Osteoblast (primary cell): Measurements from ENCODE around the gene RGS9. TPM values are rescaled to one million over a fixed set of nuclear protein-coding genes. Genes with fewer than 3 reads are reported as not detected.
A peak's percentile ranks its signal among the peaks of the same experiment; 100 is the strongest.

Experiments
- DNase-seq: peaks from one replicate; pipeline ENCODE4 v3.0.0; 2011; ENCODE audit warnings: low spot score, mixed read lengths; ENCODE audit not compliant: insufficient read length; ENCODE audit errors: missing footprints
- H2AFZ ChIP-seq: 2 replicates; pipeline ENCODE4 v1.6.0; 2011; ENCODE audit warnings: mild to moderate bottlenecking, low read length
- H3K27ac ChIP-seq: 2 replicates; pipeline ENCODE4 v1.5.1; 2011; ENCODE audit warnings: mild to moderate bottlenecking, low read depth, low read length, moderate library complexity
- H3K27me3 ChIP-seq: 2 replicates; pipeline ENCODE4 v1.6.0; 2012; ENCODE audit warnings: mild to moderate bottlenecking, control low read depth, inconsistent platforms, low read length, moderate library complexity; ENCODE audit not compliant: insufficient read depth
- H3K36me3 ChIP-seq: 2 replicates; pipeline ENCODE4 v1.5.1; 2011; ENCODE audit warnings: mild to moderate bottlenecking, low read length, control low read depth, moderate library complexity; ENCODE audit not compliant: insufficient read depth
- H3K4me1 ChIP-seq: 2 replicates; pipeline ENCODE4 v1.5.1; 2011; ENCODE audit warnings: mild to moderate bottlenecking, low read length, control low read depth, moderate library complexity; ENCODE audit not compliant: insufficient read depth
- H3K4me2 ChIP-seq: 2 replicates; pipeline ENCODE4 v1.6.0; 2011; ENCODE audit warnings: mild to moderate bottlenecking, low read length; ENCODE audit not compliant: insufficient read depth
- H3K4me3 ChIP-seq: fragments of 200-600 bp; sonication (generic); 3 replicates; pipeline ENCODE4 v1.5.1; 2012; ENCODE audit warnings: mild to moderate bottlenecking, low read length, inconsistent platforms; ENCODE audit not compliant: insufficient read depth
- H3K79me2 ChIP-seq: 2 replicates; pipeline ENCODE4 v1.6.0; 2012; ENCODE audit warnings: mild to moderate bottlenecking, low read length, control low read depth, inconsistent platforms; ENCODE audit not compliant: insufficient read depth
- H3K9me3 ChIP-seq: 2 replicates; pipeline ENCODE4 v1.5.1; 2011; ENCODE audit warnings: low read depth, low read length, control low read depth
- H4K20me1 ChIP-seq: 2 replicates; pipeline ENCODE4 v1.6.0; 2012; ENCODE audit warnings: mild to moderate bottlenecking, low read length, control low read depth; ENCODE audit not compliant: insufficient read depth
- total RNA-seq: library from RNA; depleted of rRNA; stranded (reverse); fragments of >200 nt; gene quantifications from 2 replicates; pipeline ENCODE4 v1.2.3, GENCODE V29; 2012
- TF ChIP-seq, protein P1 (sequence below): IDR thresholded peaks from 2 replicates; pipeline ENCODE4 v1.5.1; 2011; ENCODE audit warnings: mild to moderate bottlenecking, low read depth, low read length, moderate library complexity; ENCODE audit errors: extremely low read depth

The RGS9 gene
- total RNA-seq, 1 donor = 0.36 TPM

DNA sequence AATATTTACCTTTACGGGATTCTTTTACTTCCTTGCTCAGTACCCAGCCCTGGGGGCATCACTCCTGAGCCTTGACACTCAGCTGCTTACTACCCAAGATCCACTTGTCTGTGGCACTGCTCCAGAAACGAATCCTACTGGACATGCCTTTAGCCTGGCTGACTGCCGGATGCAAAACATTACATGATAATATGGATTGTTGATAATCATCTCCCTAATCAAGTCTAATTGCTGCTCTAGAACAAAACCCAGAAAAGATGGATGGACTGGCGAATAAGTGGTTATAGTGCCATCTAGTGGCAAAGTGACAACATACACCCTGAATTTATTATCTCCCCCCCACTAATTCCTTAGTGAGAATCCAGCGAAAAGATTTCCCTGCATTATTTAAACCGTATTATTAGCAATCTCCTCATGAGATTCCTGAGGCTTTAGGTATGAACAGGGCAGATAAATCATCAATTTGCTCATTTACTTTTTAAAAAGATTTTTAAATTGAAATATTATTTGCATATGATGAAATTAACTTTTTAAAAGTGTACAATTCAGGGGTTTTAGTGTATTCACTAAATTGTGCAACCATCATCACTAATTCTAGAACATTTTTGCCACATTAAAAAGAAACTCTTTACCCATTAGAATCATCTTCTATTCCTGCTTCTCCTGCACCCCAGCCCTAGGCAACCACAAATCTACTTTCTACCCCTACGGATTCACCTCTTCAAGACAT lies 61.6 kb downstream of the RGS9 start:
- Histone ChIP-seq H3K27ac (no peak overlapping the region), H3K4me3 (no peak overlapping the region), H2AFZ (no peak overlapping the region), H3K4me1 (peaks cover 13% of the 10 kb centered on the region), H4K20me1 (no peaks in the 10 kb centered on the region), H3K36me3 (no peaks in the 10 kb centered on the region), H3K79me2 (no peaks in the 10 kb centered on the region), H3K27me3 (peaks cover 8% of the 10 kb centered on the region), H3K4me2 (no peak overlapping the region), H3K9me3 (no peaks in the 10 kb centered on the region)
- peak; percentile 90 for DNase-seq
- TF ChIP-seq, protein P1, sequence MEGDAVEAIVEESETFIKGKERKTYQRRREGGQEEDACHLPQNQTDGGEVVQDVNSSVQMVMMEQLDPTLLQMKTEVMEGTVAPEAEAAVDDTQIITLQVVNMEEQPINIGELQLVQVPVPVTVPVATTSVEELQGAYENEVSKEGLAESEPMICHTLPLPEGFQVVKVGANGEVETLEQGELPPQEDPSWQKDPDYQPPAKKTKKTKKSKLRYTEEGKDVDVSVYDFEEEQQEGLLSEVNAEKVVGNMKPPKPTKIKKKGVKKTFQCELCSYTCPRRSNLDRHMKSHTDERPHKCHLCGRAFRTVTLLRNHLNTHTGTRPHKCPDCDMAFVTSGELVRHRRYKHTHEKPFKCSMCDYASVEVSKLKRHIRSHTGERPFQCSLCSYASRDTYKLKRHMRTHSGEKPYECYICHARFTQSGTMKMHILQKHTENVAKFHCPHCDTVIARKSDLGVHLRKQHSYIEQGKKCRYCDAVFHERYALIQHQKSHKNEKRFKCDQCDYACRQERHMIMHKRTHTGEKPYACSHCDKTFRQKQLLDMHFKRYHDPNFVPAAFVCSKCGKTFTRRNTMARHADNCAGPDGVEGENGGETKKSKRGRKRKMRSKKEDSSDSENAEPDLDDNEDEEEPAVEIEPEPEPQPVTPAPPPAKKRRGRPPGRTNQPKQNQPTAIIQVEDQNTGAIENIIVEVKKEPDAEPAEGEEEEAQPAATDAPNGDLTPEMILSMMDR = peak; percentile 69

DNA sequence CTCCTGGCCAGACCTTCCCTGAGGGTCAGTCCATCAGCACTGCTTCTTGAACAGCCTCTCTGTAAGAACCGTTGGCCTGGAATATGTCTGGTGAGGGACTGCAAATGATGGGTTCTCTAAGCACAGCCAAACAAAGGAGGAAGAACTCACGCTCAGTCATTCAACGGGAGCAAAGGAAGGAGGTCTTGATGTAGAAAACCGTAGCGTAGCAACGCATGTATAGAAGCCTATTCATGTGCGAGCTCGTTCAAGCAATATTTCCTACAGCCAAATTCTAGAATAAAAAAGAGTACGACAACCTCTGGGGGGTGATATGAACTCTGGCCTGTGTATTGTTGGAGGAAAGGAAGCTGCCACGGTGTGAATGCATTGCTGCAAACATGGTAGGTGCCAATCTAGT lies 64.2 kb downstream of the RGS9 start:
- H3K9me3 ChIP-seq = no peaks in the 10 kb centered on the region
- H3K4me1 ChIP-seq = peaks cover 9% of the 10 kb centered on the region
- H3K79me2 ChIP-seq = no peaks in the 10 kb centered on the region
- H3K27ac ChIP-seq = no peak overlapping the region
- no peak overlapping the region for H2AFZ ChIP-seq
- H3K36me3 ChIP-seq = no peaks in the 10 kb centered on the region
- TF ChIP-seq, protein P1 = no peak
- no peak overlapping the region for H3K4me3 ChIP-seq
- H4K20me1 ChIP-seq = no peaks in the 10 kb centered on the region
- H3K27me3 ChIP-seq = peaks cover 19% of the 10 kb centered on the region
- DNase-seq = no peak
- H3K4me2 ChIP-seq = no peak overlapping the region

DNA sequence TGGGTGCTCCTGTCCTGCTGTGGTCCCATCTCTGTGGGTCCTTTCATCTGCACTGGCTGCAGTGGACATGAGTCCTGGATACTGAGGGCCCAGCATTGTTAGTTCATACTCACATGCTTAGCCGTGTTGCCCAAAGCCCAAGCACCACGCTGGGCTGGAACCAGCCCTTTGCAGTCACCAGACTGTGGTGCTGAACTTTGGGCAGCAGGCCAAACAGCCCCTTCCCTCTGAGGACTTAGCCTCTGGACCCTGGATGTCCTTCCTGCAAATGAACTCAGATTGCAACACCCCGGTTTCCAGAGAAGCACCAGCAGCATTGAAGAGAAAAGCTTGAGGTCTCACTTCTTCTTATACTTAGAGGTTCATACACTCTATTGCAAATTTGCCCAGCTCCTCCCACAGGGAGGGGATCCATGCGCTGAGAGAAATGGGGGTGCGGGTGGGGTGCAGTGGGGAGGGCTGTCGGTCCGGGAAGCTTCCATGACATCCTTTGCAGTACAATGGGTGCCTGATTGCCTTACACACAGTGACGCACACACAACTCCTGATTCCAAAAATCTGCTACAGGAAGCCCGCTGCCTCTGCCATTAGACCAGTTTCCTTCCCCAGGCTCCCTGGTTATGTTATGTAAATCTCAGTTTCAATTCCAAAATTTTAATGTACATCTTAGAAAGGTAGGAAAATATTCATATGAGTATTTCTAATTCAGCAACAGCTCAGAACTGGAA lies 65.8 kb downstream of the RGS9 start:
- no peaks in the 10 kb centered on the region for H4K20me1 ChIP-seq
- no peak overlapping the region for H3K27ac ChIP-seq
- H3K4me2 ChIP-seq = no peak overlapping the region
- H2AFZ ChIP-seq = no peak overlapping the region
- H3K9me3 ChIP-seq = no peaks in the 10 kb centered on the region
- TF ChIP-seq, protein P1 = no peak
- no peak for DNase-seq
- H3K79me2 ChIP-seq = no peaks in the 10 kb centered on the region
- H3K36me3 ChIP-seq = no peaks in the 10 kb centered on the region
- peaks cover 23% of the 10 kb centered on the region for H3K27me3 ChIP-seq
- no peak overlapping the region for H3K4me3 ChIP-seq
- H3K4me1 ChIP-seq = peaks cover 12% of the 10 kb centered on the region

DNA sequence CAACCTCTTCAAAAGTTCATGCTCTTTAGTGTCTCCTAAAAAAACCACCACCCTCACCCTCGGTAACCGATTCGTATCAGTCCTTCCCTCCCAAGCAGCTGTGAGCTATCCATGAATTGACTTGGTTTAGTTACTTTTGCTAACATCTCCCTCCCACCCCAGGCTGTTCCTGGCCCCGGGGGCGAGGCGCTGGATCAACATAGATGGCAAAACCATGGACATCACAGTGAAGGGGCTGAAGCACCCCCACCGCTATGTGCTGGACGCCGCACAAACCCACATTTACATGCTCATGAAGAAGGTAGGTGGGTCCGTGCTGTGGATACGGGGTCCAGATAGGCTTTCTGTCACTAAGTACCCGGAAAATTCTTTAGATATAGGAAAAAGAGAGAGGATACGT lies 66.8 kb downstream of the RGS9 start:
- Histone ChIP-seq H3K4me1 (peaks cover 12% of the 10 kb centered on the region), H3K9me3 (no peaks in the 10 kb centered on the region), H3K4me2 (no peak overlapping the region), H3K27ac (no peak overlapping the region), H2AFZ (no peak overlapping the region), H3K36me3 (no peaks in the 10 kb centered on the region), H3K4me3 (no peak overlapping the region), H4K20me1 (no peaks in the 10 kb centered on the region), H3K79me2 (no peaks in the 10 kb centered on the region), H3K27me3 (peaks cover 23% of the 10 kb centered on the region)
- TF ChIP-seq, protein P1 = no peak
- DNase-seq = no peak
